GM23338 (cell line): ENCODE measurements around the gene LEP. TPM values are rescaled to one million over a fixed set of nuclear protein-coding genes. Genes with fewer than 3 reads are reported as not detected.

ENCODE experiments used
- ATAC-seq: fragments of 200-7000 bp; cut with Tn5 transposase; 3 replicates; pipeline ENCODE4 v1.9.1; 2020
- DNase-seq: peaks from one replicate; pipeline ENCODE4 v3.0.0-alpha.2; 2015; ENCODE audit warnings: low spot score
- H2AFZ ChIP-seq: fragments of 200-600 bp; sonication (generic); 2 replicates; pipeline ENCODE4 v1.8.0; 2016; ENCODE audit warnings: antibody characterized with exemption, mild to moderate bottlenecking, moderate library complexity
- H3F3A ChIP-seq: fragments of 200-600 bp; sonication (generic); replicated peaks from 2 replicates; pipeline ENCODE4 v1.8.0; 2017; ENCODE audit warnings: antibody characterized with exemption, mixed run types, low read depth
- H3K27ac ChIP-seq: fragments of 200-600 bp; sonication (generic); 2 replicates; pipeline ENCODE4 v1.6.1; 2016; ENCODE audit warnings: low read depth
- H3K27me3 ChIP-seq: fragments of 200-600 bp; sonication (generic); 2 replicates; pipeline ENCODE4 v1.8.0; 2016; ENCODE audit warnings: mild to moderate bottlenecking, mixed run types, moderate library complexity; ENCODE audit not compliant: insufficient read depth
- H3K36me3 ChIP-seq: fragments of 200-600 bp; sonication (generic); 2 replicates; pipeline ENCODE4 v1.8.0; 2016; ENCODE audit warnings: mild to moderate bottlenecking; ENCODE audit not compliant: insufficient read depth
- H3K4me1 ChIP-seq: fragments of 200-600 bp; sonication (generic); 2 replicates; pipeline ENCODE4 v1.8.0; 2016; ENCODE audit warnings: mild to moderate bottlenecking, moderate library complexity; ENCODE audit not compliant: insufficient read depth
- H3K4me2 ChIP-seq: fragments of 200-600 bp; sonication (generic); 2 replicates; pipeline ENCODE4 v1.7.1; 2017; ENCODE audit warnings: mixed run types
- H3K4me3 ChIP-seq: fragments of 200-600 bp; sonication (generic); 2 replicates; pipeline ENCODE4 v1.6.1; 2016; ENCODE audit warnings: mixed run types
- H3K79me2 ChIP-seq: fragments of 200-600 bp; sonication (generic); replicated peaks from 2 replicates; pipeline ENCODE4 v1.8.0; 2017; ENCODE audit warnings: mild to moderate bottlenecking; ENCODE audit not compliant: insufficient read depth
- H3K9me2 ChIP-seq: fragments of 200-600 bp; sonication (generic); 2 replicates; pipeline ENCODE4 v1.8.0; 2017; ENCODE audit not compliant: insufficient read depth
- H4K20me1 ChIP-seq: fragments of 200-600 bp; sonication (generic); replicated peaks from 2 replicates; pipeline ENCODE4 v1.8.0; 2017; ENCODE audit warnings: mild to moderate bottlenecking; ENCODE audit not compliant: insufficient read depth
- H3K27ac Mint-ChIP-seq: 2 replicates; pipeline ENCODE4 v1.8.0; 2020; ENCODE audit warnings: inconsistent platforms, mild to moderate bottlenecking, moderate library complexity, mixed read lengths
- H3K27me3 Mint-ChIP-seq: 3 replicates; pipeline ENCODE4 v1.8.0; 2022; ENCODE audit warnings: low read depth, mild to moderate bottlenecking, moderate library complexity, mixed read lengths, inconsistent platforms; ENCODE audit not compliant: insufficient read depth, poor library complexity
- H3K36me3 Mint-ChIP-seq: 3 replicates; pipeline ENCODE4 v1.8.0; 2021; ENCODE audit warnings: low read depth, mild to moderate bottlenecking, inconsistent platforms, moderate library complexity, mixed read lengths
- H3K4me1 Mint-ChIP-seq: 3 replicates; pipeline ENCODE4 v1.8.0; 2020; ENCODE audit warnings: mild to moderate bottlenecking, inconsistent platforms, mixed read lengths
- H3K4me3 Mint-ChIP-seq: 3 replicates; pipeline ENCODE4 v1.8.0; 2021; ENCODE audit warnings: moderate library complexity, mild to moderate bottlenecking, inconsistent platforms, mixed read lengths
- H3K9me3 Mint-ChIP-seq: 3 replicates; pipeline ENCODE4 v1.8.0; 2020; ENCODE audit warnings: moderate library complexity, mild to moderate bottlenecking, inconsistent platforms, mixed read lengths
- CREB1 ChIP-seq: fragments of 250-450 bp; sonication (Bioruptor Pico); IDR thresholded peaks from 2 replicates; pipeline ENCODE4 v1.5.0; 2020; ENCODE audit warnings: low read depth, mild to moderate bottlenecking, moderate library complexity
- EZH2 ChIP-seq: fragments of 200-600 bp; sonication (generic); IDR thresholded peaks from one replicate; pipeline ENCODE4 v1.8.0; 2017; ENCODE audit warnings: antibody characterized with exemption, mild to moderate bottlenecking, low read depth; ENCODE audit not compliant: unreplicated experiment
- EZH2phosphoT487 ChIP-seq: fragments of 200-600 bp; sonication (generic); IDR thresholded peaks from one replicate; pipeline ENCODE4 v1.8.1; 2018; ENCODE audit warnings: antibody characterized with exemption; ENCODE audit not compliant: unreplicated experiment
- JUNB ChIP-seq: IDR thresholded peaks from one replicate; pipeline ENCODE4 v1.6.1; 2016; ENCODE audit warnings: antibody characterized with exemption; ENCODE audit not compliant: unreplicated experiment
- NANOG ChIP-seq: IDR thresholded peaks from 2 replicates; pipeline ENCODE4 v1.6.1; 2016; ENCODE audit warnings: antibody characterized with exemption, borderline replicate concordance
- POLR2AphosphoS5 ChIP-seq: IDR thresholded peaks from 2 replicates; pipeline ENCODE4 v1.6.1; 2016; ENCODE audit warnings: antibody characterized with exemption, low read depth
- ZNF114 ChIP-seq: fragments of 250-450 bp; sonication (Bioruptor Pico); IDR thresholded peaks from 2 replicates; pipeline ENCODE4 v1.5.0; 2020; ENCODE audit warnings: mild to moderate bottlenecking, moderate library complexity
- ZNF331 ChIP-seq: fragments of 250-450 bp; sonication (Bioruptor Pico); IDR thresholded peaks from 2 replicates; pipeline ENCODE4 v1.5.0; 2020; ENCODE audit warnings: low read depth, mild to moderate bottlenecking, moderate library complexity
- polyA plus RNA-seq: library from polyadenylated mRNA; unstranded; fragments of >200 nt; fragmentation: Nextera tagmentation; extraction: Ambion mirVana; gene quantifications from 2 replicates; pipeline ENCODE4 v1.2.1, GENCODE V29; 2016
- total RNA-seq: library from RNA; depleted of rRNA; stranded (reverse); fragments of >200 nt; shearing (Covaris generic); gene quantifications from 2 replicates; pipeline ENCODE4 v1.2.3, GENCODE V29; 2014
- TF ChIP-seq, protein P1 (sequence below), 2 experiments: fragments of 200-600 bp in 1 of 2; sonication (generic) in 1 of 2; conservative IDR thresholded peaks; 2 replicates each; pipeline versions ENCODE4 v1.5.1 to v1.6.1; 2016 to 2017; ENCODE audit warnings: antibody characterized with exemption in 2 of 2, low read depth in 2 of 2, mild to moderate bottlenecking in 2 of 2, moderate library complexity in 1 of 2
- TF ChIP-seq, protein P2 (sequence below): IDR thresholded peaks from 2 replicates; pipeline ENCODE4 v1.6.1; 2016; ENCODE audit warnings: antibody characterized with exemption
- TF ChIP-seq, protein P3 (sequence below): IDR thresholded peaks from one replicate; pipeline ENCODE4 v1.6.1; 2018; ENCODE audit warnings: antibody characterized with exemption; ENCODE audit not compliant: unreplicated experiment

Gene LEP
- total and polyA plus RNA-seq, 2 experiments from 2014 or later = not detected

DNA sequence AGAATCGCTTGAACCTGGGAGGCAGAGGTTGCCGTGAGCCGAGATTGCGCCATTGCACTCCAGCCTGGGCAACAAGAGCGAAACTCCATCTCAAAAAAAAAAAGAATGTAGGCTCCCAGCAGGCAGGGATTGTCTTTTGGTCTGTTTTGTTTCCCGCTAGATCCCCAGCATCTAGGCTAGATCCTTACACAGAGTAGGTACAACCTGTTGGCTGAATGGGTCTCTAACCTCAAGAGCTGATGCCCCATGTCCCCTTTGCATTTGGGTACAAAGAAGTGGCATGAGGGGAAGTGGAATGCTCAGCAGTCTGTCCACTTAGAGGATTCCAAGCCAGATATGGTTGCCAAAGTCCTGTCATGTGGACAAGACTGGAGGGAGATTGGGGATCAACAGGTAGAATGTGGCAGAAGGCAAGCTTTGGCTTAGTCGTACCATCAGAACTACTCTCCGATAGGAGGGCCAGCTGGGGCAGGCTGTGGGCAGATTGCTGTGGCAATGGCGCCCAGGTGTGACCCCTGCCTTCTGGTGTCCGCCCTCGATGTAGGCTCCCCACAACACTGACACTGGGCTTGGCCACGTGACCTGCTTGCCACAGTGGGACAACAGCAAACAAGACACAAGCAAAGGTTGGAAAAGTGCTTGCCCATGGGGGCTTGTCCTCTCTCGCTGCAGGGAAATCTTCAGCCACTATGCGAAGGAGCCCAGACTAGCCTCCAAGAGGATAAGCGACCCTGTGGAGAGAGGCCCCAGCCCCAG lies 21.4 kb downstream of the LEP start:
- Histone ChIP-seq H3K4me2 (no peak overlapping the region), H3F3A (no peaks in the 10 kb centered on the region), H3K36me3 (no peaks in the 10 kb centered on the region), H2AFZ (no peak overlapping the region), H3K4me1 (peaks cover 36% of the 10 kb centered on the region), H3K9me2 (no peaks in the 10 kb centered on the region), H4K20me1 (no peaks in the 10 kb centered on the region), H3K79me2 (no peaks in the 10 kb centered on the region), H3K27ac (no peak overlapping the region), H3K4me3 (no peak overlapping the region), H3K27me3 (no peaks in the 10 kb centered on the region)
- TF ChIP-seq, protein P1, sequence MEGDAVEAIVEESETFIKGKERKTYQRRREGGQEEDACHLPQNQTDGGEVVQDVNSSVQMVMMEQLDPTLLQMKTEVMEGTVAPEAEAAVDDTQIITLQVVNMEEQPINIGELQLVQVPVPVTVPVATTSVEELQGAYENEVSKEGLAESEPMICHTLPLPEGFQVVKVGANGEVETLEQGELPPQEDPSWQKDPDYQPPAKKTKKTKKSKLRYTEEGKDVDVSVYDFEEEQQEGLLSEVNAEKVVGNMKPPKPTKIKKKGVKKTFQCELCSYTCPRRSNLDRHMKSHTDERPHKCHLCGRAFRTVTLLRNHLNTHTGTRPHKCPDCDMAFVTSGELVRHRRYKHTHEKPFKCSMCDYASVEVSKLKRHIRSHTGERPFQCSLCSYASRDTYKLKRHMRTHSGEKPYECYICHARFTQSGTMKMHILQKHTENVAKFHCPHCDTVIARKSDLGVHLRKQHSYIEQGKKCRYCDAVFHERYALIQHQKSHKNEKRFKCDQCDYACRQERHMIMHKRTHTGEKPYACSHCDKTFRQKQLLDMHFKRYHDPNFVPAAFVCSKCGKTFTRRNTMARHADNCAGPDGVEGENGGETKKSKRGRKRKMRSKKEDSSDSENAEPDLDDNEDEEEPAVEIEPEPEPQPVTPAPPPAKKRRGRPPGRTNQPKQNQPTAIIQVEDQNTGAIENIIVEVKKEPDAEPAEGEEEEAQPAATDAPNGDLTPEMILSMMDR (conservative IDR thresholded peaks at IDR 0.05; ENCODE audit: low read depth in 2 of 2) = no peak
- TF ChIP-seq NANOG = no peak
- no peak for TF ChIP-seq EZH2phosphoT487
- no peak for TF ChIP-seq ZNF114 (CRISPR knock-in tag)
- H3K4me3 Mint-ChIP-seq = no peak overlapping the region
- H3K27ac Mint-ChIP-seq = no peak overlapping the region
- no peaks in the 10 kb centered on the region for H3K36me3 Mint-ChIP-seq
- peaks cover 49% of the 10 kb centered on the region for H3K4me1 Mint-ChIP-seq
- H3K9me3 Mint-ChIP-seq = no peaks in the 10 kb centered on the region
- ATAC-seq = no peak
- no peak for DNase-seq
- peaks cover 29% of the 10 kb centered on the region for H3K27me3 Mint-ChIP-seq

DNA sequence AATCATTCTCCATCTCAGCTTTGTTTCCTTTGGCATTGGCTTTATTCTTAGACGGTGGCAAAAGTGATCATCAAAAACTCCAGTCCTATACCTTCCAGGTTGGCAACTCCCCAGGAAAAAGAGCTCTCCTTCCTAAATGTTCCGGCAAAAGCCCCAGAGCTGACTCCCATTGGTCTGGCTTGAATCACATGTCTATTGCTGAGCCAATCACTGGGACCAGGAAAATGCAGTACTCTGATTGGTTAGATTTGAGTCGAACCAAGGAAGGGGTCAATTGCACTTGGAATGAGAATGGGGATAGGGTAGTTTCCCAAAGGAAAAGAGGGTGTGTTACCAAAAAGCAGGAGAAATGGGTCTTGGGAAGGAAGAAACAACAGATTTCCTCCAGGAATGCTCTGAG lies 22.3 kb downstream of the LEP start:
- no peaks in the 10 kb centered on the region for H3K79me2 ChIP-seq
- H3K27ac ChIP-seq = no peak overlapping the region
- no peaks in the 10 kb centered on the region for H3K36me3 ChIP-seq
- Mint-ChIP-seq H3K27me3 (peaks cover 33% of the 10 kb centered on the region), H3K36me3 (no peaks in the 10 kb centered on the region), H3K4me1 (peaks cover 56% of the 10 kb centered on the region), H3K9me3 (no peaks in the 10 kb centered on the region), H3K4me3 (peak overlapping the region; percentile 37; the same call in 1 of the 3 replicates), H3K27ac (no peak overlapping the region)
- ATAC-seq = no peak
- no peaks in the 10 kb centered on the region for H3F3A ChIP-seq
- peak; percentile 47 for DNase-seq
- no peak overlapping the region for H3K4me2 ChIP-seq
- H4K20me1 ChIP-seq = no peaks in the 10 kb centered on the region
- no peaks in the 10 kb centered on the region for H3K27me3 ChIP-seq
- H3K9me2 ChIP-seq = no peaks in the 10 kb centered on the region
- no peak overlapping the region for H2AFZ ChIP-seq
- H3K4me1 ChIP-seq = peaks cover 45% of the 10 kb centered on the region
- no peak overlapping the region for H3K4me3 ChIP-seq
- TF ChIP-seq, protein P2, sequence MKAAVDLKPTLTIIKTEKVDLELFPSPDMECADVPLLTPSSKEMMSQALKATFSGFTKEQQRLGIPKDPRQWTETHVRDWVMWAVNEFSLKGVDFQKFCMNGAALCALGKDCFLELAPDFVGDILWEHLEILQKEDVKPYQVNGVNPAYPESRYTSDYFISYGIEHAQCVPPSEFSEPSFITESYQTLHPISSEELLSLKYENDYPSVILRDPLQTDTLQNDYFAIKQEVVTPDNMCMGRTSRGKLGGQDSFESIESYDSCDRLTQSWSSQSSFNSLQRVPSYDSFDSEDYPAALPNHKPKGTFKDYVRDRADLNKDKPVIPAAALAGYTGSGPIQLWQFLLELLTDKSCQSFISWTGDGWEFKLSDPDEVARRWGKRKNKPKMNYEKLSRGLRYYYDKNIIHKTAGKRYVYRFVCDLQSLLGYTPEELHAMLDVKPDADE = no peak
- no peak for TF ChIP-seq CREB1 (CRISPR knock-in tag)
- TF ChIP-seq JUNB = no peak
- no peak for TF ChIP-seq POLR2AphosphoS5
- TF ChIP-seq, protein P3, sequence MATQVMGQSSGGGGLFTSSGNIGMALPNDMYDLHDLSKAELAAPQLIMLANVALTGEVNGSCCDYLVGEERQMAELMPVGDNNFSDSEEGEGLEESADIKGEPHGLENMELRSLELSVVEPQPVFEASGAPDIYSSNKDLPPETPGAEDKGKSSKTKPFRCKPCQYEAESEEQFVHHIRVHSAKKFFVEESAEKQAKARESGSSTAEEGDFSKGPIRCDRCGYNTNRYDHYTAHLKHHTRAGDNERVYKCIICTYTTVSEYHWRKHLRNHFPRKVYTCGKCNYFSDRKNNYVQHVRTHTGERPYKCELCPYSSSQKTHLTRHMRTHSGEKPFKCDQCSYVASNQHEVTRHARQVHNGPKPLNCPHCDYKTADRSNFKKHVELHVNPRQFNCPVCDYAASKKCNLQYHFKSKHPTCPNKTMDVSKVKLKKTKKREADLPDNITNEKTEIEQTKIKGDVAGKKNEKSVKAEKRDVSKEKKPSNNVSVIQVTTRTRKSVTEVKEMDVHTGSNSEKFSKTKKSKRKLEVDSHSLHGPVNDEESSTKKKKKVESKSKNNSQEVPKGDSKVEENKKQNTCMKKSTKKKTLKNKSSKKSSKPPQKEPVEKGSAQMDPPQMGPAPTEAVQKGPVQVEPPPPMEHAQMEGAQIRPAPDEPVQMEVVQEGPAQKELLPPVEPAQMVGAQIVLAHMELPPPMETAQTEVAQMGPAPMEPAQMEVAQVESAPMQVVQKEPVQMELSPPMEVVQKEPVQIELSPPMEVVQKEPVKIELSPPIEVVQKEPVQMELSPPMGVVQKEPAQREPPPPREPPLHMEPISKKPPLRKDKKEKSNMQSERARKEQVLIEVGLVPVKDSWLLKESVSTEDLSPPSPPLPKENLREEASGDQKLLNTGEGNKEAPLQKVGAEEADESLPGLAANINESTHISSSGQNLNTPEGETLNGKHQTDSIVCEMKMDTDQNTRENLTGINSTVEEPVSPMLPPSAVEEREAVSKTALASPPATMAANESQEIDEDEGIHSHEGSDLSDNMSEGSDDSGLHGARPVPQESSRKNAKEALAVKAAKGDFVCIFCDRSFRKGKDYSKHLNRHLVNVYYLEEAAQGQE = no peak
- no peak for TF ChIP-seq EZH2
- TF ChIP-seq, protein P1 (conservative IDR thresholded peaks at IDR 0.05; ENCODE audit: low read depth in 2 of 2) = no peak
- no peak for TF ChIP-seq ZNF331 (CRISPR knock-in tag)
- no peak for TF ChIP-seq ZNF114 (CRISPR knock-in tag)
